Keratinocyte (primary cell): ENCODE results near the gene SCAF4. TPM values are rescaled to one million over a fixed set of nuclear protein-coding genes. Genes with fewer than 3 reads are reported as not detected.

Source experiments
- DNase-seq: peaks from one replicate; pipeline ENCODE4 v3.0.0-alpha.2; 2011; ENCODE audit warnings: low read depth, missing footprints, low spot score
- FAIRE-seq: peaks from 2 replicates; lab custom pipeline; 2011; peaks lifted over from hg19 to GRCh38; lab: Jason Lieb, UNC
- H2AFZ ChIP-seq: 2 replicates; pipeline ENCODE4 v1.6.0; 2012; ENCODE audit warnings: low read length, control low read depth, inconsistent platforms; ENCODE audit not compliant: control insufficient read depth
- H3K27ac ChIP-seq: 2 replicates; pipeline ENCODE4 v1.5.1; 2011; ENCODE audit warnings: low read length; ENCODE audit not compliant: control insufficient read depth, insufficient read depth
- H3K27me3 ChIP-seq: 3 replicates; pipeline ENCODE4 v1.6.0; 2011; ENCODE audit warnings: low read length; ENCODE audit not compliant: control insufficient read depth, insufficient read depth; ENCODE audit errors: extremely low read depth
- H3K36me3 ChIP-seq, 2 experiments: 2 replicates in 1 of 2; 3 replicates in 1 of 2; pipeline ENCODE4 v1.5.1; 2011; ENCODE audit warnings: low read length in 2 of 2, mild to moderate bottlenecking in 1 of 2; ENCODE audit not compliant: control insufficient read depth in 2 of 2, insufficient read depth in 2 of 2; ENCODE audit errors: extremely low read depth in 1 of 2
- H3K4me1 ChIP-seq: 3 replicates; pipeline ENCODE4 v1.5.1; 2011; ENCODE audit warnings: low read length; ENCODE audit not compliant: control insufficient read depth, insufficient read depth; ENCODE audit errors: extremely low read depth
- H3K4me2 ChIP-seq: 3 replicates; pipeline ENCODE4 v1.6.0; 2011; ENCODE audit warnings: low read depth, low read length; ENCODE audit not compliant: control insufficient read depth, insufficient read depth; ENCODE audit errors: extremely low read depth
- H3K4me3 ChIP-seq, 3 experiments: fragments of 200-600 bp in 1 of 3; sonication (generic) in 1 of 3; 2 replicates in 2 of 3; 3 replicates in 1 of 3; pipeline ENCODE4 v1.5.1; 2011 to 2016; ENCODE audit warnings: low read length in 3 of 3, mild to moderate bottlenecking in 3 of 3, control low read depth in 2 of 3, inconsistent platforms in 1 of 3, low read depth in 1 of 3, mixed read lengths in 1 of 3, mixed run types in 1 of 3, moderate library complexity in 1 of 3; ENCODE audit not compliant: control insufficient read depth in 2 of 3, insufficient read depth in 2 of 3; ENCODE audit errors: extremely low read depth in 1 of 3
- H3K79me2 ChIP-seq: 2 replicates; pipeline ENCODE4 v1.6.0; 2012; ENCODE audit warnings: low read length; ENCODE audit not compliant: control insufficient read depth, insufficient read depth
- H3K9ac ChIP-seq: 3 replicates; pipeline ENCODE4 v1.6.0; 2011; ENCODE audit warnings: low read length; ENCODE audit not compliant: control insufficient read depth, insufficient read depth; ENCODE audit errors: extremely low read depth
- H3K9me1 ChIP-seq: 3 replicates; pipeline ENCODE4 v1.6.0; 2011; ENCODE audit warnings: low read length; ENCODE audit not compliant: control insufficient read depth, insufficient read depth; ENCODE audit errors: extremely low read depth
- H3K9me3 ChIP-seq: 2 replicates; pipeline ENCODE4 v1.5.1; 2012; ENCODE audit warnings: low read depth, low read length; ENCODE audit not compliant: control insufficient read depth
- H4K20me1 ChIP-seq: 3 replicates; pipeline ENCODE4 v1.6.0; 2011; ENCODE audit warnings: low read length; ENCODE audit not compliant: control insufficient read depth, insufficient read depth; ENCODE audit errors: extremely low read depth
- EZH2 ChIP-seq: IDR thresholded peaks from one replicate; pipeline ENCODE4 v1.6.1; 2012; ENCODE audit warnings: inconsistent platforms, mild to moderate bottlenecking, low read length, moderate library complexity
- dilution Hi-C: fragments of 300-500 bp; cut with MboI; formaldehyde crosslinking; loops from one replicate; pipeline ENCODE4 v1.7.0; 2020; ENCODE audit warnings: low sequenced_read_pairs; ENCODE audit not compliant: extremely low pct_ligation_motif_present
- polyA plus RNA-seq, 5 experiments: library from polyadenylated mRNA; depleted of rRNA in 3 of 5; stranded (reverse) in 3 of 5; stranded (forward) in 1 of 5; unstranded in 1 of 5; fragments of >200 nt; gene quantifications; 1 replicate in 1 of 5; 2 replicates in 3 of 5; 3 replicates in 1 of 5; pipeline versions ENCODE4 v1.2.1 to v1.2.3, GENCODE V29; 2011 to 2012; ENCODE audit warnings: missing spikeins in 2 of 5, low read depth in 1 of 5, low replicate concordance in 1 of 5
- TF ChIP-seq, protein P1 (sequence below), 3 experiments: IDR thresholded peaks in 1 of 3; conservative IDR thresholded peaks in 1 of 3; optimal IDR thresholded peaks in 1 of 3; 2 replicates in 2 of 3; 3 replicates in 1 of 3; pipeline versions ENCODE3 to v1.5.1; 2011; ENCODE audit warnings: low read length in 3 of 3, mild to moderate bottlenecking in 3 of 3, moderate library complexity in 2 of 3, control low read depth in 1 of 3, inconsistent platforms in 1 of 3; ENCODE audit not compliant: insufficient read depth in 2 of 3; ENCODE audit errors: extremely low read depth in 1 of 3

SCAF4 gene
- polyA plus RNA-seq, 1 donor (not counting 4 experiments of a cell fraction or from before 2014, with no cell fraction given), result 7.5 TPM

GRCh38 chr21:31688603-31689368 is 43.1 kb downstream of the SCAF4 start:
- no peak for FAIRE-seq
- no peak for DNase-seq
- Histone ChIP-seq H3K36me3 (peaks cover 20 to 23% of the 10 kb centered on the region in 2 experiments), H3K9me3 (no peaks in the 10 kb centered on the region), H4K20me1 (no peaks in the 10 kb centered on the region), H3K9me1 (no peaks in the 10 kb centered on the region), H3K4me2 (no peak overlapping the region), H3K4me3 (no peak overlapping the region), H3K27me3 (no peaks in the 10 kb centered on the region), H3K27ac (no peak overlapping the region), H3K79me2 (no peaks in the 10 kb centered on the region), H3K4me1 (no peaks in the 10 kb centered on the region), H3K9ac (no peak overlapping the region), H2AFZ (no peak overlapping the region)
- TF ChIP-seq, protein P1, sequence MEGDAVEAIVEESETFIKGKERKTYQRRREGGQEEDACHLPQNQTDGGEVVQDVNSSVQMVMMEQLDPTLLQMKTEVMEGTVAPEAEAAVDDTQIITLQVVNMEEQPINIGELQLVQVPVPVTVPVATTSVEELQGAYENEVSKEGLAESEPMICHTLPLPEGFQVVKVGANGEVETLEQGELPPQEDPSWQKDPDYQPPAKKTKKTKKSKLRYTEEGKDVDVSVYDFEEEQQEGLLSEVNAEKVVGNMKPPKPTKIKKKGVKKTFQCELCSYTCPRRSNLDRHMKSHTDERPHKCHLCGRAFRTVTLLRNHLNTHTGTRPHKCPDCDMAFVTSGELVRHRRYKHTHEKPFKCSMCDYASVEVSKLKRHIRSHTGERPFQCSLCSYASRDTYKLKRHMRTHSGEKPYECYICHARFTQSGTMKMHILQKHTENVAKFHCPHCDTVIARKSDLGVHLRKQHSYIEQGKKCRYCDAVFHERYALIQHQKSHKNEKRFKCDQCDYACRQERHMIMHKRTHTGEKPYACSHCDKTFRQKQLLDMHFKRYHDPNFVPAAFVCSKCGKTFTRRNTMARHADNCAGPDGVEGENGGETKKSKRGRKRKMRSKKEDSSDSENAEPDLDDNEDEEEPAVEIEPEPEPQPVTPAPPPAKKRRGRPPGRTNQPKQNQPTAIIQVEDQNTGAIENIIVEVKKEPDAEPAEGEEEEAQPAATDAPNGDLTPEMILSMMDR (optimal IDR thresholded peaks at IDR 0.05 in 1 of 3, IDR thresholded peaks at IDR 0.05 in 1 of 3, conservative IDR thresholded peaks at IDR 0.05 in 1 of 3; ENCODE audit: extremely low read depth in 1 of 3, insufficient read depth in 2 of 3, low read length in 3 of 3), result no peak
- no peak for TF ChIP-seq EZH2
- dilution Hi-C loops, result no loop called here

GRCh38 chr21:31687108-31687507 is 44.8 kb downstream of the SCAF4 start:
- H3K4me2 ChIP-seq, result no peak overlapping the region
- H3K36me3 ChIP-seq, result peaks cover 19 to 22% of the 10 kb centered on the region in 2 experiments
- DNase-seq, result no peak
- H4K20me1 ChIP-seq, result no peaks in the 10 kb centered on the region
- dilution Hi-C loops, result no loop called here
- no peaks in the 10 kb centered on the region for H3K27me3 ChIP-seq
- FAIRE-seq, result no peak
- no peaks in the 10 kb centered on the region for H3K9me3 ChIP-seq
- H3K9ac ChIP-seq, result no peak overlapping the region
- H3K4me3 ChIP-seq, result no peak overlapping the region
- no peaks in the 10 kb centered on the region for H3K79me2 ChIP-seq
- H3K27ac ChIP-seq, result no peak overlapping the region
- no peak for TF ChIP-seq EZH2
- TF ChIP-seq, protein P1 (optimal IDR thresholded peaks at IDR 0.05 in 1 of 3, IDR thresholded peaks at IDR 0.05 in 1 of 3, conservative IDR thresholded peaks at IDR 0.05 in 1 of 3; ENCODE audit: extremely low read depth in 1 of 3, insufficient read depth in 2 of 3, low read length in 3 of 3), result no peak
- no peaks in the 10 kb centered on the region for H3K4me1 ChIP-seq
- H3K9me1 ChIP-seq, result no peaks in the 10 kb centered on the region
- no peak overlapping the region for H2AFZ ChIP-seq
